AG10803 (cell line): Measurements from ENCODE around the gene CDHR1.
A peak's percentile ranks its signal among the peaks of the same experiment; 100 is the strongest.

Experiments used
- DNase-seq: peaks from one replicate; pipeline ENCODE4 v3.0.0; 2010; ENCODE audit warnings: low read depth
- H3K4me3 ChIP-seq: 2 replicates; pipeline ENCODE4 v1.5.1; 2011; ENCODE audit warnings: mild to moderate bottlenecking, low read length, control low read depth
- TF ChIP-seq, protein P1 (sequence below): conservative IDR thresholded peaks from 2 replicates; pipeline ENCODE4 v1.5.1; 2011; ENCODE audit warnings: mild to moderate bottlenecking, low read length, control low read depth, inconsistent platforms

Gene CDHR1

DNA sequence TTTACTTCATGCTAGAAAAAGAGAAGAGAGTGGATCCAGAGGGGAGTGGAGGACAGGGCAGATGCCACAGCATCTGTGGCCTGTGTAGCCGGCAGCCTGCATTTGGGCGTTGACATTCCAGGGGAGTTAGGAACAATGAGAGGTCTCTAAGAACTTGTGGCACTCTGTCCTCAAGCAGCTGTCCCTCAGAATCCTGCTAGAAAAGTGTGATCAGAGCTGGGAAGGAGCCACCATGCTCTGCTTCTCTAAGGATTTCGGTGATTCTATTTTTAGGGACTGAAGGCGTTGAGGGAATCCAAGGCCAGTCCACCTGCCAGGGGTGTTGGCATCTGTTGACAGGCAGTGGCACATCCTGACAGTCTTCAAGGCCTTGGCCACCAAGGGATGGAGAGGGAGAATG lies 23.4 kb downstream of the CDHR1 start:
- DNase-seq, result no peak
- TF ChIP-seq, protein P1, sequence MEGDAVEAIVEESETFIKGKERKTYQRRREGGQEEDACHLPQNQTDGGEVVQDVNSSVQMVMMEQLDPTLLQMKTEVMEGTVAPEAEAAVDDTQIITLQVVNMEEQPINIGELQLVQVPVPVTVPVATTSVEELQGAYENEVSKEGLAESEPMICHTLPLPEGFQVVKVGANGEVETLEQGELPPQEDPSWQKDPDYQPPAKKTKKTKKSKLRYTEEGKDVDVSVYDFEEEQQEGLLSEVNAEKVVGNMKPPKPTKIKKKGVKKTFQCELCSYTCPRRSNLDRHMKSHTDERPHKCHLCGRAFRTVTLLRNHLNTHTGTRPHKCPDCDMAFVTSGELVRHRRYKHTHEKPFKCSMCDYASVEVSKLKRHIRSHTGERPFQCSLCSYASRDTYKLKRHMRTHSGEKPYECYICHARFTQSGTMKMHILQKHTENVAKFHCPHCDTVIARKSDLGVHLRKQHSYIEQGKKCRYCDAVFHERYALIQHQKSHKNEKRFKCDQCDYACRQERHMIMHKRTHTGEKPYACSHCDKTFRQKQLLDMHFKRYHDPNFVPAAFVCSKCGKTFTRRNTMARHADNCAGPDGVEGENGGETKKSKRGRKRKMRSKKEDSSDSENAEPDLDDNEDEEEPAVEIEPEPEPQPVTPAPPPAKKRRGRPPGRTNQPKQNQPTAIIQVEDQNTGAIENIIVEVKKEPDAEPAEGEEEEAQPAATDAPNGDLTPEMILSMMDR, result no peak
- no peak overlapping the region for H3K4me3 ChIP-seq

DNA sequence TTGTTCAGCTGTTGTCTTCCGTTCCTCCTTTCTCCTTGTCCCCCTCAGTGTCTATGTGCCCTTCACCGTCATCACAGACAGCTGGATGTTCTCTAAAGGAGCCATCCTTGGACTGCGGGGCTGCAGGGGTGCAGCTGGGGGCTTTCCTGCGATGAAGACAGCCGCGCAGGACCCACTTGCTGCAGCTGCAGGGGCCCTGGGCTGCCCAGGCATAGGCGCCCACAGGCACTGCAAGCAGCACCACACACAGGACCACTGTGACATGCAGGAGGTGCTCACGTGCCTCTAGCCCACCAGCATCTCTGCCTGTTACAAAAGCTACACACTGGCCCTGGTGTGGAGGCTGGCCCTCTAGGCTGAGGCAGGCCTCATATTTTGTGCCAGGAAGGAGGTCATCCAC lies 27.6 kb downstream of the CDHR1 start:
- TF ChIP-seq, protein P1, result no peak
- H3K4me3 ChIP-seq, result no peak overlapping the region

DNA sequence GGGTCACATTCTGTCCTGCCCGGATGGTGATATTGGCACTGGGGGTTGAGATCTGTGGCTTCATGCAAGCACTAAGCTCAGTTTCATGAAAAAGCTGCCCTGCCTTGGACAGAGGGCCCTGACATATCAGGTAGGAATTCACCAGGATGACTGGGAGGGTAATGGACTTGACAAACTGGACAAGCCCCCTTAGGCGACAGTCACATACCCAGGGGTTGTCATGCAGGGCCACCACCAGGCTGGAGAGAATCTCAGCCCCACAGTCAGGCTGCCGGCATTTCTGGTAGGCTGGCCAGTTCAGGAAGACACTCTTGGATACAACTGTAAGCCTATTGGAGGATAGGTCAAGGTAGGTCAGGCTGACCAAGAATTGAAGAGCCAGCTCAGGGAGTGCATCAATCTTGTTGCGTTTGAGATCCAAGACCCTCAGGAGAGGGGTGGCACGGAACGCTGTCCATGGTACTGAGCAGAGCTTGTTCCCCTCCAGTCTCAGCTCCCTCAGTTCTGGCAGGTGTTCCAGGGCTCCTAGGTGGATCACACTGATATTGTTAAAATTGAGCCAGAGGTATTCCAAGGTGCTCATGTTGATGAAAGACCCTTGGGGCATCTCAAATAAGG lies 30.2 kb downstream of the CDHR1 start:
- TF ChIP-seq, protein P1, result no peak
- no peak for DNase-seq
- H3K4me3 ChIP-seq, result no peak overlapping the region

More for the DNA sequence above, 27.6 kb downstream of the CDHR1 start:
- DNase-seq, result no peak

DNA sequence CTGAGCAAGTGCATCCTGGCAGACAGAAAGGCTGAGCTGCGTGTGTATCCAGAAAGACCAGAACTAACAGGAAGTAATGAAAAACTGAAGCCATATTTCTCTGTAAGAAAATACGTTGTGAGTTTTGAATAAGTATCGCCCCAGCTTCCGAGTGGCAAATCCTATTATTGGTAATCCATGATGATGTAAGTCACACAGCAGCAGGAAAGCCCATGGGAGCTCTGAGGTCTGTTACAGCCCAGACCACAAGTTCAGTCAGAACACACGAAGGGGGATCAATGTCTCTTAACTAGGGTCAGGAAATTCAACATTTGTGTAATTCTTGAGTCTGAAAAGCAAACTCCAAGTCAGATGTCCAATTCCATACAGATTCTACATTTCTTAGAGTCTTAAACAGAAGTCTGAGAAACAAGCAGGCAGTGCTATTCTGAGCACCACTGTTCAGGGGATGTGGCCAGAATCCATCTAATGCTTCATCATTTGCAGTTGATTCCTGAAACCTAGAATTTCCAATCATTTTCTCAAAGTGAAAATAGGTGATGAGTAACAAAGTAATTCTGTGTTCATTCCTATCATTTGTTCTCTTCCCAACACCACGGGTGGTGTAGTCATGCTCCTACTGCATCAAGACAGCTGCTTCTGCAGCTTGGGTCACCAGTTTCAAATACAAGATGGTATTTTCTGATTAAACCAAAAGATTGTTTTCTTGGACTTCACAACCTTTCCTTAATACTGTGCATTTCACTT lies 31.3 kb downstream of the CDHR1 start, which contains the start of gene LRIT2:
Gene LRIT2, minus strand, starts transcription at position 118 of the 747 bp plus-strand sequence. Its CDS starts 24 bp downstream, at position 94.
- no peak for DNase-seq
- TF ChIP-seq, protein P1, result no peak
- no peak within 1 kb of the TSS for H3K4me3 ChIP-seq

DNA sequence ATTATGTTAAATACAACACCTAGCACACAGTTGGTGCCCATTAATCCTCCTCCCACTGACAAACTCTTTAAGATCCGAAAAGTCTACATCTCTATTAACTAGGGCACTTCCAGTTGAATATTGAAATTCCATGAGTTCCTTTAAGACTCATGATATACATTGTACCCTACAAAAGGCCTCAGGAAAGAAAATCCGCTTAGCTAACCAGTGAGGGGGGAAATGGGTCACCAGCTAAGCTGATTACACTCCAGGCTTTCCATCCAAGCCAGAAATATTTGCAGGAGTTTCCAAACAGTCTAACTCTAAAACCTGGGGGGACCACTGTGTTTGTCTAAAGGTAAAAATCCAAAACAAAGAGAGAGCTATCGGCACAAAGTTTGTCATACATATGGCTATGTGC lies 32.3 kb downstream of the CDHR1 start:
- DNase-seq, result no peak
- H3K4me3 ChIP-seq, result no peak overlapping the region
- TF ChIP-seq, protein P1, result no peak

DNA sequence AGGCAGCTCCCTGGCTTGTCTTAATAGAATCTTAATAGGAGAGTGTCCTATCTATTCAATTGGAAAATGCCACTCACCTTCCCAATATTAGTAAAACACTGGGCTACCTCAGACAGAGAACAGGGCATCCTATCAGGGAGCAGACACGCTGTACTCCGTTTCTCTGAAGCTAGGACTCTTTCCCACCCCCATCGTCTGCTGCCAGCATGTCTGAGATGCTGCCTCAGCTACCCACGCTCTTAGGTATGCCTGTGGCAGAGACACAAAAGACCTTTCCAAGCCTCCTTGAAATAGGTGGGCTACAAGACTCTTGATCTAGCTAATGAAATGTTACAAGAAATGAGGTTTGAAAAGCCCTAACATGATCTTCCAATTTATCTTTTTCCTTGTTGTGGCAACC lies 33.5 kb downstream of the CDHR1 start:
- TF ChIP-seq, protein P1, result no peak
- H3K4me3 ChIP-seq, result no peak overlapping the region
- no peak for DNase-seq

DNA sequence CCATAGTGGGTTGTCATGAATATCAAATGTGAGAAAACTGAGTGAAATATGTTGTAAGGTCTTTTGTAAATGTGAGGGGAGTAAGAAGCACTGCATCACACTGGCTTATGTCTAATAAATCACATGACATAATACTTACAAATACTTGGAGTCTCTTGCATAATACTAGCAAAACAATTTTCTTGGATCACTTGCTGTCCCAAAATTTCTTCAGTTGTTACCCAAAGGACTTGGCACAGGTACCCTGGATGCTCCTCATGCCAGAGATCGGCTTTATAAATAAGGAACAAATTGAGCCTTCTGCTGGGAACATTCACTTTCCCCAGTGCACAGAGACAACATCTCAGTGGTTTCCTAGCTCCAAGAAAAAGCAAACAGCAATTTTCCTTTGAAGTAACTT lies 36.0 kb downstream of the CDHR1 start:
- no peak overlapping the region for H3K4me3 ChIP-seq
- TF ChIP-seq, protein P1, result no peak
- DNase-seq, result peak; percentile 6
